A549 treated with ZK216348 at 1 μM for 4 hours (cell line): ENCODE data around the gene SOCS2. TPM values are rescaled to one million over a fixed set of nuclear protein-coding genes. Genes with fewer than 3 reads are reported as not detected.

Experiments used
- total RNA-seq: library from RNA; stranded (reverse); fragments of 200-300 nt; extraction: Qiagen RNA extraction; gene quantifications from 5 replicates; pipeline ENCODE4 v1.2.3, GENCODE V29; 2022; ENCODE audit warnings: low read depth

SOCS2 gene
- 15.7 to 25.1 TPM (median 20.4 TPM) in 5 replicates for total RNA-seq

GRCh38 chr12:93571925-93572711, at the start of gene SOCS2:
SOCS2 (plus strand) TSS chr12:93572675; CDS start chr12:93572898, 223 bp downstream.

Other genes with a start within 250 kb of the SOCS2 start
- gene NUDT4, start 194.8 kb upstream of the SOCS2 start, total RNA-seq, result 15.4 to 37.4 TPM (median 29.2 TPM) in 5 replicates
- 129 to 198 TPM (median 154 TPM) in 5 replicates for gene UBE2N, start 130.7 kb upstream of the SOCS2 start, total RNA-seq
- 45.9 to 81.1 TPM (median 48.8 TPM) in 5 replicates for gene MRPL42, start 105.2 kb upstream of the SOCS2 start, total RNA-seq
- gene CRADD, start 104.7 kb downstream of the SOCS2 start, total RNA-seq, result 9.1 to 17.1 TPM (median 10.3 TPM) in 5 replicates